ENCODE results near the gene GLUL.

- no peak for TF ChIP-seq CTCF (IDR thresholded peaks at IDR 0.05; ENCODE audit: borderline replicate concordance, extremely low read depth, low read length, poor library complexity, severe bottlenecking)
- TF ChIP-seq EZH2 (IDR thresholded peaks at IDR 0.05; ENCODE audit: borderline replicate concordance, low read depth, low read length, severe bottlenecking): no peak
These were observed 9.4 kb downstream of the GLUL start for GRCh38 chr1:182381962-182382819.

All from DND-41 (cell line).